Caco-2 (cell line): ENCODE results near the gene INKA2. TPM values are rescaled to one million over a fixed set of nuclear protein-coding genes. Genes with fewer than 3 reads are reported as not detected.

Experiments used
- BruUV-seq: library from RNA; stranded (reverse); fragments of 400-500 nt; replicated peaks from 2 replicates; lab custom pipeline; 2021; lab: Mats Ljungman, UMichigan
- CTCF ChIA-PET: fragments of 300-600 bp; sonication (Branson Sonifier 250); formaldehyde crosslinking; loops from one replicate; lab custom pipeline; 2022; ENCODE audit warnings: antibody characterized with exemption; lab: Charles Lee
- POLR2A ChIA-PET: fragments of 300-600 bp; sonication (Branson Sonifier 250); formaldehyde crosslinking; loops from one replicate; lab custom pipeline; 2022; ENCODE audit warnings: antibody characterized with exemption; lab: Charles Lee
- DNase-seq, 2 experiments: peaks; one replicate each; pipeline versions ENCODE4 v3.0.0 to v3.0.0-alpha.2; 2020 to 2022
- H3K27me3 ChIP-seq: replicated peaks from 2 replicates; pipeline ENCODE4 v1.6.0; 2011; ENCODE audit warnings: low read length; ENCODE audit not compliant: control insufficient read depth, insufficient read depth
- H3K36me3 ChIP-seq: 2 replicates; pipeline ENCODE4 v1.5.1; 2011; ENCODE audit warnings: low read length; ENCODE audit not compliant: control insufficient read depth, insufficient read depth
- H3K4me1 ChIP-seq: fragments of 250-450 bp; sonication (Bioruptor Pico); 2 replicates; pipeline ENCODE4 v1.5.1; 2020; ENCODE audit warnings: mild to moderate bottlenecking
- H3K4me3 ChIP-seq: 2 replicates; pipeline ENCODE4 v1.5.1; 2011; ENCODE audit warnings: low read depth, mild to moderate bottlenecking, control low read depth, low read length
- H3K9me3 ChIP-seq: fragments of 250-450 bp; sonication (Bioruptor Pico); 2 replicates; pipeline ENCODE4 v1.5.1; 2020; ENCODE audit warnings: mild to moderate bottlenecking, moderate library complexity
- H3K27ac Mint-ChIP-seq: one replicate; pipeline ENCODE4 v1.8.0; 2022; ENCODE audit warnings: mixed read lengths; ENCODE audit not compliant: unreplicated experiment
- H3K27me3 Mint-ChIP-seq: one replicate; pipeline ENCODE4 v1.8.0; 2022; ENCODE audit warnings: mixed read lengths; ENCODE audit not compliant: insufficient read depth, unreplicated experiment
- H3K36me3 Mint-ChIP-seq: one replicate; pipeline ENCODE4 v1.8.0; 2022; ENCODE audit warnings: mild to moderate bottlenecking, mixed read lengths; ENCODE audit not compliant: insufficient read depth, unreplicated experiment
- H3K4me1 Mint-ChIP-seq: one replicate; pipeline ENCODE4 v1.8.0; 2022; ENCODE audit warnings: low read depth, mixed read lengths; ENCODE audit not compliant: unreplicated experiment
- H3K4me3 Mint-ChIP-seq: one replicate; pipeline ENCODE4 v1.8.0; 2022; ENCODE audit warnings: mild to moderate bottlenecking, moderate library complexity, mixed read lengths; ENCODE audit not compliant: unreplicated experiment
- H3K9me3 Mint-ChIP-seq: one replicate; pipeline ENCODE4 v1.8.0; 2022; ENCODE audit warnings: mixed read lengths; ENCODE audit not compliant: unreplicated experiment
- intact Hi-C: fragments of 100-400 bp; cut with micrococcal nuclease; formaldehyde crosslinking; loops from one replicate; pipeline ENCODE4 v1.10.0; 2022; ENCODE audit not compliant: unreplicated experiment
- total RNA-seq: library from RNA; stranded (reverse); gene quantifications from 2 replicates; pipeline ENCODE4 v1.2.3, GENCODE V29; 2022
- TF ChIP-seq, protein P1 (sequence below), 2 experiments: fragments of 200-600 bp in 1 of 2; IDR thresholded peaks; 1 replicate in 1 of 2; 2 replicates in 1 of 2; pipeline versions ENCODE4 v1.5.1 to v1.8.0; 2011 to 2022; ENCODE audit warnings: antibody characterized with exemption in 1 of 2, control low read depth in 1 of 2, inconsistent platforms in 1 of 2, low read depth in 1 of 2, low read length in 1 of 2, mild to moderate bottlenecking in 1 of 2, moderate library complexity in 1 of 2; ENCODE audit not compliant: insufficient read depth in 1 of 2, severe bottlenecking in 1 of 2, unreplicated experiment in 1 of 2

Gene INKA2
- total RNA-seq, 1 experiment from 2014 or later, result 5.8 TPM

DNA sequence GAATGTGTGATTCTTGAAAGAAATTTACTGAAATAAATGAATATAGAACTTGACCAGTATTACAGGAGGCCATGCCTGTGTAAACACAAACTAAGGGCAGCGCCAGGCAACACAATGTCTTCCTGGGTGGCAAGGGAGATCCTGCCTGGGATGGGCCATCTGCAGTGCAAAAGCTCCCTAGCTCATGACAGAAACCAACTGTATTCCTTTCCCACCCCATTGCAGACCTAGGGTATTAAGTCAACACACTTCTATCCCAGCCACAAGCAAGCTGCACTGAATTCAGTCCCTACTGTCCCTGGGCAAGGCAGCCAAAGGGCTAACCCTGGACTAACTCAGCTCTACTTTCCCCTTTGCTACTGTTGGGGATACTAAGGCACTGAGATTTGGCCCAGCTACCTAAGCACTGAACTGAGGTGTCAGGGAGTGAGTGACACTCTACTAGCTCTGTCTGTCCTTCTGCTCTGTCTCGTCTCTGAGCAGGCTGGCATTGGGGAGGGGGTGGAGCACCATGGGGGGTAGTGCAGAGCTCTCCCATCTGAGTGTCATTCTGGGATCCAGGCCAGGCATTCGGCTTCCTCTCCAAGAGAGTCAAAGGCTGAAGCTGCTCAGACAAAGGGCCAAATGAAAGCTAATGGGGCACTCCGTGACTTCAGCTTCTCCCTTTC is 2.5 kb downstream of the INKA2 start:
- Mint-ChIP-seq H3K4me3 (no peak overlapping the region), H3K27ac (no peak overlapping the region), H3K36me3 (peaks cover 16% of the 10 kb centered on the region), H3K9me3 (no peaks in the 10 kb centered on the region), H3K27me3 (no peaks in the 10 kb centered on the region), H3K4me1 (peaks cover 16% of the 10 kb centered on the region)
- Histone ChIP-seq H3K4me1 (peaks cover 4% of the 10 kb centered on the region), H3K27me3 (no peaks in the 10 kb centered on the region), H3K4me3 (no peak overlapping the region), H3K36me3 (no peaks in the 10 kb centered on the region), H3K9me3 (no peaks in the 10 kb centered on the region)
- ChIA-PET CTCF (interaction anchor here (0.6 to 0.9 kb wide), 2 partner anchors 49 to 229 kb away, joined by 3 read pairs; no protein-coding TSS in a partner anchor), POLR2A (no interaction called here)
- intact Hi-C loops, result no loop called here
- TF ChIP-seq, protein P1, sequence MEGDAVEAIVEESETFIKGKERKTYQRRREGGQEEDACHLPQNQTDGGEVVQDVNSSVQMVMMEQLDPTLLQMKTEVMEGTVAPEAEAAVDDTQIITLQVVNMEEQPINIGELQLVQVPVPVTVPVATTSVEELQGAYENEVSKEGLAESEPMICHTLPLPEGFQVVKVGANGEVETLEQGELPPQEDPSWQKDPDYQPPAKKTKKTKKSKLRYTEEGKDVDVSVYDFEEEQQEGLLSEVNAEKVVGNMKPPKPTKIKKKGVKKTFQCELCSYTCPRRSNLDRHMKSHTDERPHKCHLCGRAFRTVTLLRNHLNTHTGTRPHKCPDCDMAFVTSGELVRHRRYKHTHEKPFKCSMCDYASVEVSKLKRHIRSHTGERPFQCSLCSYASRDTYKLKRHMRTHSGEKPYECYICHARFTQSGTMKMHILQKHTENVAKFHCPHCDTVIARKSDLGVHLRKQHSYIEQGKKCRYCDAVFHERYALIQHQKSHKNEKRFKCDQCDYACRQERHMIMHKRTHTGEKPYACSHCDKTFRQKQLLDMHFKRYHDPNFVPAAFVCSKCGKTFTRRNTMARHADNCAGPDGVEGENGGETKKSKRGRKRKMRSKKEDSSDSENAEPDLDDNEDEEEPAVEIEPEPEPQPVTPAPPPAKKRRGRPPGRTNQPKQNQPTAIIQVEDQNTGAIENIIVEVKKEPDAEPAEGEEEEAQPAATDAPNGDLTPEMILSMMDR (IDR thresholded peaks at IDR 0.05; ENCODE audit: insufficient read depth in 1 of 2, low read depth in 1 of 2, low read length in 1 of 2, severe bottlenecking in 1 of 2, unreplicated experiment in 1 of 2), result no peak
- BruUV-seq, result TSS peak; percentile 25
- DNase-seq, result no peak

DNA sequence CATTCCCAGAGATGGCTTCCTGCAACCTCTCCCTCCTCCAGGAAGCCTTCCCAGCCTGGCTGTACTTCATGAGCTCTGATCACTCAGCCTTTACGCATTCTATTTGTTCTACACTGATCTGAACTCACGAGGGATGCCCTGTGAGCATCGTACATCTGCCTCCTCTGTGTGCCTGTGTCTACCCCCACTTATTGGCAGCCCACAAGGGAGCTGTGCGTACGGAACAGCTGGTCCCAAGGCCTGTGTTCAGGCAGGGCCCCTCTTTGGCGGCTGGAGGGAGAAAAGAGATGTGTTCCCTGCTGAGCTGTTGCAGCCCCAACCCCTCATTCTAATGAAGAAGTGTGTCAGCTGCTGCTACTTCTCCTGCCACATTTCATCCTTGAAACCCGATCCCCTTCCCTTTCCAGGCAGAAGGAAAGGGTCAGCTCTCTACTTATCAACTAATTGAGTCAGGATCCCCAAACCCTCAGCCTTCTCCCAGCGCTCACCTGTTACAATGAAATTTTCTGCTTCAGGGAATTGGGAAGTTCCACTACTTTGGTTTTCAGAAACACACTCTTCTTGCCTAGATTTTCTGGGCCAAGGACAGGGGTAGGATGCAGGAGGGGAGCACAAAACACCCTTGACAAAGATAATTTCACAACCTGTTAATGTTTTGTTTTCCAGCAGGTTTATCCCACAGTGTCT is 3.2 kb downstream of the INKA2 start:
- H3K27me3 ChIP-seq, result no peaks in the 10 kb centered on the region
- Mint-ChIP-seq H3K27ac (no peak overlapping the region), H3K27me3 (no peaks in the 10 kb centered on the region), H3K9me3 (no peaks in the 10 kb centered on the region), H3K4me3 (no peak overlapping the region), H3K36me3 (peaks cover 16% of the 10 kb centered on the region), H3K4me1 (peaks cover 16% of the 10 kb centered on the region)
- H3K36me3 ChIP-seq, result no peaks in the 10 kb centered on the region
- no TSS peak for BruUV-seq
- intact Hi-C loops, result no loop called here
- ChIA-PET CTCF (interaction anchor here (0.6 kb wide), 1 partner anchor 48 kb away, joined by 3 read pairs; no protein-coding TSS in a partner anchor), POLR2A (no interaction called here)
- H3K9me3 ChIP-seq, result no peaks in the 10 kb centered on the region
- H3K4me1 ChIP-seq, result peaks cover 4% of the 10 kb centered on the region
- DNase-seq, result no peak
- TF ChIP-seq, protein P1 (IDR thresholded peaks at IDR 0.05; ENCODE audit: insufficient read depth in 1 of 2, low read depth in 1 of 2, low read length in 1 of 2, severe bottlenecking in 1 of 2, unreplicated experiment in 1 of 2), result no peak
- no peak overlapping the region for H3K4me3 ChIP-seq

DNA sequence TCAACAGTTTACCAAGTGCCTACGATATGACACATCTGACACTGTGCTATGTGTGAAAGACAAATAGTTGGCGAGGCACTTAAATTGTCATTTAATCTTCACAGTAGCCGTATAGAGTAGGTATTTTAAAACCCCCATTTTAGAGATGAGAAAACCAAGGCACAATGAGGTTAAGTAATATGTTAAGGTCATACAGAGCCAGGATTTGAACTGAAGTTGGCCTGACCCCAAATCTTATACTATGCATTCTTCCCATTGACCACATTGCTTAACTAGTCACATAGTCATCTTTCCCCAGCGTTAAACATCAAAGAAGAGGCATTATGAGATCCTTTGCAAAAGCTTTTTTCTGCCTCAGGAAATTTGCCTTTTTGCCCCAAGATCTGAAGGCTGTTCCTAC is 3.9 kb downstream of the INKA2 start:
- DNase-seq, result no peak
- H3K4me3 ChIP-seq, result no peak overlapping the region
- no peaks in the 10 kb centered on the region for H3K9me3 ChIP-seq
- no peaks in the 10 kb centered on the region for H3K27me3 ChIP-seq
- no peaks in the 10 kb centered on the region for H3K36me3 ChIP-seq
- intact Hi-C loops, result no loop called here
- TF ChIP-seq, protein P1 (IDR thresholded peaks at IDR 0.05; ENCODE audit: insufficient read depth in 1 of 2, low read depth in 1 of 2, low read length in 1 of 2, severe bottlenecking in 1 of 2, unreplicated experiment in 1 of 2), result no peak
- H3K27ac Mint-ChIP-seq, result no peak overlapping the region
- no peaks in the 10 kb centered on the region for H3K9me3 Mint-ChIP-seq
- no peak overlapping the region for H3K4me3 Mint-ChIP-seq
- no peaks in the 10 kb centered on the region for H3K27me3 Mint-ChIP-seq
- ChIA-PET POLR2A (no interaction called here), CTCF (no interaction called here)
- H3K36me3 Mint-ChIP-seq, result peaks cover 12% of the 10 kb centered on the region
- H3K4me1 Mint-ChIP-seq, result peaks cover 20% of the 10 kb centered on the region
- no TSS peak for BruUV-seq
- H3K4me1 ChIP-seq, result peaks cover 4% of the 10 kb centered on the region; the same call in 1 of the 2 replicates
